HG02678 (cell line): ENCODE measurements around the gene SYCP2.

Experiments
- ATAC-seq: cut with Tn5 transposase; IDR thresholded peaks from one replicate; pipeline ENCODE4 v1.9.1; 2021; ENCODE audit warnings: mild to moderate bottlenecking, moderate library complexity; ENCODE audit not compliant: unreplicated experiment

Gene SYCP2

DNA sequence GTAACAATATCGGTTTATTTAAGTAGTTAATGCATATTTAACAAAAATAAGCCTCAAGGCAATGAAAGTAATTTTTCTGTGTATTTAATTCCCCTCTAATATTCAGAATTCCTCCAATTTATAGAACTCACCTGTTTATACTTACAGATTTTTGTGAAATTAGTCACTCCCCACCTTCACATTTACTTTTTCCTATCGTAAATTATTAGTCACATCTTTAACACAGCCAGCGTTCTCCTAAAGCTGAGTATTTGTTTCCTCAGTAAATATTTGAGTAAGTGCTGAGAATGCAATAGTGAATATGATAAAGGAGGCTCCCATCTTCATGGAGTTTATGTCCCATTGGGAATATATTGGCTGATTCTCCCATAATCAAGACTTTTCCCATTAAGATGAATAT, 88.0 kb downstream of the SYCP2 start:
- ATAC-seq, result no peak

GRCh38 chr20:59839400-59839799, 94.0 kb downstream of the SYCP2 start:
- no peak for ATAC-seq

- ATAC-seq, result peak; percentile 74
Observed at GRCh38 chr20:59837623-59838394, 95.6 kb downstream of the SYCP2 start.

DNA sequence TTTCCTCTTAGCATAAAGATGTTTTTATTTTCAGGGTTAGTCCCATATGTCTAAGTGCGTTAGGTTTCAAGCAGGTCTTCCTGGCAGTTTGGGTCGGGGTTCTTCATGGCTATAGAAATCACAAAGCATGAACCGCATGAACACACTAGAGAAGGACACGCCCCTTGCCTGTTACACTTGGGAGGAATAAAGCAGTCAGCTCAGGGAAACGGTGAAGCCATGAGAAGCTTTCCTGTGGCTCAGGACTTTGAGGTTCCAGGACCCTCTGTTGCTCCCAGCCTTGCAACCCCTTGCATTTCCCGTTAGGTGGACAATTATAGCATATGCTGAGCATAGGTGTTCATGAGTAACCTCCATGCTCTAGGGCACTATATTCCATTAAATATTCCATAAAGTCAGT, 96.7 kb downstream of the SYCP2 start:
- ATAC-seq, result no peak

DNA sequence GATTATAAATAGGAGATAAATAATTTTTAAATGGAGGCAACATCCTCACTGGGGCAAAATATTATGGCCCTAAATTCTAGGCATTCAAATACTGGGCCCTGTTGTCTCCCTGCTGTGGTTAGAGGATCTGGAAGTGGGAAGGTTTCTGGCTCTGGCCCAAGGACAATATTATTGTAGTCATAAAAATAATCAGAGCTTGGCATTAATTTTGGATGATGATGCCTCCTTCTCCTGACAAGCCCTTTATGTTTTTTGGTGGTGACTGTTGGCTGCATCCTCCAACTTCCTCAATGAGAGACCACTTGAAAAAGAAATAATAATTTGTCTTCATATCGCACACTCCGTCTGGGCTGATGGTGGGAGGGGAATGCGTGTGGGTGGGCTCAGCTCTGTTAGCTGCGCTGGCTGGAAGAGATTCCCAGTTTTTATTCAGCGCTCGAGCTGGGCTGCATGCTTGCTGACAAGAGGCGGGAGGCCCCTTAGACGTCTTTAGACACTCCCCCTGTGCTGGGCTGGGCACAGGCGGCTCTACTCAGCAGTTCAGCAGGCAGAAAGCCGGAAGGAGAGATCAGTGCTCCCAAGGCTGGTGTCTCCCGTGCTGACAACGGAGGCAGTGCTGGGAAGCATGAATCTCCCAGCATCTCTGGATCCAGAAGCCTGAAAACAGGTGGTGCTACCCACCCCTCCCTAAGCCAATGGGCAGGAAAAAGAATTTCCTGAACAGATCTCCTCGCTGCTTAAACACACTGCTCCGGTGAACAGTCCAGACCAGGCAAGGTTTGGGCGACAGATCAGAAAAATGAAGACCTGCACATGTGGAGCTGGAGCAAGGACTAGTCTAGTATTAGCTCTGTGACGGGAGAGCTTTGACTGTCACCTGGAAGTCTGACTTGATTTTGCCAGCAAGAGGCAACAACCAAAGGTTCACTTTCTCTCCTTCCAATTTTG, 97.7 kb downstream of the SYCP2 start:
- ATAC-seq, result no peak

- ATAC-seq, result no peak
Observed at GRCh38 chr20:59835057-59835447, 98.4 kb downstream of the SYCP2 start.

GRCh38 chr20:59832406-59833363, 100.8 kb downstream of the SYCP2 start:
- ATAC-seq, result no peak

DNA sequence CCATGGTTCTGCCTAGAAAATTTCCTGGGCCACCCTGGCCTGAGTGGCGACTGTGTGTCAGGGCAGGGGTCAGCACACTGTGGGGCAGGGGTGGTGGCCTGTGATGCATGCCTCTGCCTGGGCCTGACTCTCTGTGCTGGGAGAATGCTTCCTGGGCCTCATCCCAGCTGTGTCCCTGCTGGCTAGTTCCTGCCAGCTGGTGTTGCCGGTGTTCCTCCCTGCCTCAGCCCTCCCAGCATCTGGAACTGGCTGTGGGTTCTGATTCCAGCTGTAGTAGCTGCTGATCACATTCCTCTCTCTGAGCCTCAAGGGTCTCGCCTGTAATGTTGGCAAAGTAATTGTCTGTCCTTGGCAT, 101.5 kb downstream of the SYCP2 start:
- ATAC-seq, result no peak

DNA sequence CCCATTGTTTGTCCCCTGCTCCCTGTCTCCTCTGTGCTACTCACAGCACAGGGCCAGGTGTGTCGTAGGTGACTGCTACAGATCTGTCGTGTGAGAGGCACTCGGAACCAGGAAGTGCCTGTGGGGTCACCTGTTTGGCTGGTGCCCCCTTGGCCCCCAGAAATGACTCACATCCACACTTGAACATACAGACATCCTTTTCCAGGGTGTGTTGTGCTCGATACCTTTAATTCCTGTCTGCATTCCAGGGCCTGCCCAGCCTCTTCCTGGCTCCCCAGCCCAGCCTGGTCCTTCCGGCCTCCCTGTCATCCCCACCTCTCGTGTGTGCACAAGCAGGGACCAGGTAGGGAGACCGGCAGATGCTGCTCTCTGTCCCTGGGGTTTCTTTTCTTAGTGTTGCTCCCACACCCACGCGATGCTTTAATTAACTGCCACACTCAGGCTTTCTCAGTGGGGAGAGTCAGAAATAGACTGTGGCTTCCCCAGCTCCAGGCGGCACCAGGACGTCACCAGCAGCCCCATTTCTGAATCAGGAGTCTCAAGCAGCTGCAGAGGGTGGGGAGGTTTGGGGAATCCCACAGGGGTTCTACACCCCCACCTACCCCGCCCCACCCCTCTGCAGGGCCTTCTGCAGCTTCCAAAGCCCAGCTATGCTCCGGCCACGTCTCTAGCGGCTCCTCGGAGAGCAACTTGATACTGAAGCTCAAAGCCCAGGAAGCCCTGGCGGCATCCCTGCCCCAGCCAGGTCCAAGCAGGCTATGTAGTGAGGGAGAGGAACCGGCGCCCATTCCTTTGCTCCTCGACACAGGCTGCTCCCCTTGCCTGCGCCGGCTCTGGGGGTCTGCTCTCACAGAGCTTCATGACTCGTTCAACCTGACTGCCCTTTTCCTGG, 102.2 kb downstream of the SYCP2 start:
- no peak for ATAC-seq

- ATAC-seq, result no peak
Observed at GRCh38 chr20:59830665-59831023, 102.8 kb downstream of the SYCP2 start.

DNA sequence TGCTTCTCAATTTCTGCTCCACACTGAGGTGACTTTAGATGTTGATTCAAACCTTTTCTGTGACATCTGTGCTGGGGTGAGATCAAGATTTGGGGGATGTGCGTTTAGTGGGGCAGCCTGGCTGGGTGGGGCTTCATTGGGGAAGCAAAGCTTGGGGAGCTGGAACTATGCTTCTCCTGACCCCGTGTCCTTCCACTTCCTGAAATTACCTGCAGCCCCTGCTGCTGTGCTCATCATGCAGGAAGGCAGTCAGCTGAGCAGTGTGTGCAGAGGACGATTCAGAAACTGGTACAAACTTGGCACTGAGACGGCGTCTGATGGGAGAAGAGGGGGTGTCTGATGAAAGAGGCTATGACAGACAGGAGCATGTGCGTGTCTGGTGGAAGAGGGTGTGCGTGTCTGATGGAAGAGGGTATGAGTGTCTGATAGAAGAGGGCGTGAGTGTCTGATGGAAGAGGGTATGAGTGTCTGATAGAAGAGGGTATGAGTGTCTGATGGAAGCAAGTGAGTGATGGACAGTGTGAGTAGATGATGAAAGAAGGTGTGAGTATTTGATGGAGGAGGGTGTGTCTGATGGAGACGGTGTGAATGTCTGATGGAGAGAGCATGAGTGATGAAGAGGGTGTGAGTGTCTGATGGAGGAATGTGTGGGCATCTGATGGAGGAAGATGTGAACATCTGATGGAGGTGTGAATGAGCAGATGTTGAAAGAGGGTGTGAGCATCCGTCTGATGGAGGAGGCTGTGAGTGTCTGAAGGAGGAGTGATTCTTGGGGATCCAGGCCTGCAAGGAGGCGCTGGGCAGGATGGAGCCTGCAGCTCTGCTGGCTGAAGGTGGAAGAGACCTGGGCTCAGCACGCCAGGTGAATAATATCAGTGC, 103.4 kb downstream of the SYCP2 start:
- no peak for ATAC-seq

- ATAC-seq, result no peak
Observed at GRCh38 chr20:59829054-59829785, 104.2 kb downstream of the SYCP2 start.

DNA sequence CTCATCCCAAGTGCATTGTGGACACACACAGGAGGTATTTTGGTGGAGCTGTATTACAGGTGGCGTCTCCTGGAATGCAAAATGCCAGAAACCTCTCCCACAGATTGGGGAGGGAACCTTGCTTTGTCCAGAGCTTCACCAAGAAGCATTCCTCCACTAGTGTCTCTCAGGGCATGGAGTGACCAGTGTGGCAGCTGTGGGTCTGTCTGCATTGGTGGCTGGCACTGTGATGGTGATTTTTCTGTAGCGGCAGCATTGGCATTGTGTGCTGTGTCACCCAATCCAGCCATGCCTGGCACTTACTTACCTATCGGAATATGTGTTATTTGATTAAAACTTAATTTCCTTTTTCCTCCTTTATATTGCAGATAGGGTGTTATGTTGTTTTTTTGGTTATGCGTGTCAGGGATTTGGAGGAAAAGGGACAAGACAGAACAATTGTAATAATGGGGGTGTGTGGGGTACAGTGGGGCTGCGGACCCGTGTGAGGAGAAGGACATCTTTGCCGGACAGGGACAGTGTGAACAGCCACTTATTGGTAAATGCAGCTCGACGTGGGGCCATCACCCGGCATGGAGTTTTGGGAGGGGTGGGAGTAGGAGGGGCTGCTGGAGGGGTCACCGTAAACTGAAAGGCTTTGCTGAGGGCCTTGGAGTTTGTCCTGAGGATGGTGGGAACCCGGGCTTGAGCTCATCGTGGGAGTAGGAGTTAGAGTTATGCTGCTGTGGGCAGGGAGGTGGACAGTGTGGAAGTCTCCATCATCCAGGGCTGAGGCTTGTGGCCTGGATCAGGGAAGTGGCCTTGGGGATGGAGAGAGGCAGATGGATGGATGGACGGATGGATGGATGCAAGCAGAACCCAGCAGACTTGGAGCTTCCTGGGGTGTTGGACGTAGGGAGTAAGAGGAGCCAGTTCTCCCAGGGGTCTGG, 105.0 kb downstream of the SYCP2 start:
- no peak for ATAC-seq

DNA sequence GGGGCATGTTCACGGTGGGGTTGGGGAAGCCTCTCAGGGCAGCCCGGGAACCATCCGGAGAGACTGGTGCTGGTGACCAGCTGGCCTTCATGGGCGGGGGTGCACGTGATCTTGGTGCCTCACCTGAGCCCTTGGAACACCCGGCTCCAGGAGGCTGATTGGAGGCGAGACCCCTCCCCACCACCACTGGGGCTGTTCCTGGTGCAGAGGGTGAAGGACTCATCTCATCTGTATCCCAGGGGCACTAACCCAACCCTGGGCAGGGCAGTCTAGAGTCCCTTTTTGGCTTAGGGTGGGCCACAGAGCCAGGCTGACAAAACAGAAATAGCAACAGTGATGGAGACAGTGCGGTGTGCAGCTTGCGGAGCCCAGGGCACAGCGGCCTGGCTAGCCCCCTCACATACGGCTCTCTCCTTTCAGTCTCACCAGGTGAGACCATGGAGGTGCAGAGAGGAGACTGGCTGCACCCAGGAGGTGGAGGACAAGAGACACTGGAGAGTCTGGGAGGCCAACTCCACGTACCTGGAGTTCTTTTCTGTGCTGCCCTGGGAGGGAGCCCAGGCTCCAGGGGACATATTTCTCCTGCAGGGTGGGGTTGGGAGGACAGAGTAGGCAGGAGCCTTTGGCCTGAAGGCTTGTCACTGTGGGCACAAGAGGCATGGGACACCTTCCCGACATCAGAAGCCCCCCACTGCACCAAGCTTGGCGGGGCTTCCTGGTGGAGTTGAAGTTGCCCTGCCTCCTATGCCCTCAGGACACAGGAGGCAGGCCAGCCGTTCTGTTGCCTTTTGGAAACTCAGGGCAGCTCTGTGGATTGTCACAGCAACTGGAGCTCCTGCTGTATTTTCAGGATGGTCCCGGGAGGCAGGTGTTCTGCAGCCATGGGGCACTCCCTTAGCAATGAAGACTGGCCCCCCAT, 106.0 kb downstream of the SYCP2 start:
- no peak for ATAC-seq

- ATAC-seq, result no peak
Observed at GRCh38 chr20:59825944-59826759, 107.3 kb downstream of the SYCP2 start.

DNA sequence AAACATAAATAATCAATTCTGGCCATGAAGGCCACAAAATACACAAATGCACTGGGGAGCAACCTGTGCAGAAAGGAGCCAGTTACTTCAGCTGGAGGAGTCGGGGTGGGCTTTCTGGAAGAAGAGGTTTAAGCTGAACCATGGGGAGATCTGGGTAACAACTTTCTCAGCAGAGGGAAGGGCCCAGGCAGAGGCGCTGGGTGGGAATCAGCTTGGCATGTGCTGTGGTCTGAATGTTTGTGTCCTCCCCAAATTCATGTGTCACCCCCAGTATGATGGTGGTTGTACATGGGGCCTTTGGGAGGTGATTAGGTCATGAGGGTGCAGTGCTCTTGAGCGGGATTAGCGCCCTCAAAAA, 107.9 kb downstream of the SYCP2 start:
- ATAC-seq, result no peak
